Mesodermal cell (in vitro differentiated cells): ENCODE measurements around the gene SMKR1. TPM values are rescaled to one million over a fixed set of nuclear protein-coding genes. Genes with fewer than 3 reads are reported as not detected.

Experiments
- H3K27ac ChIP-seq: 2 replicates; pipeline ENCODE4 v1.7.0; 2013; ENCODE audit warnings: mild to moderate bottlenecking, low read depth, low read length, moderate library complexity; ENCODE audit not compliant: severe bottlenecking
- H3K36me3 ChIP-seq: 2 replicates; pipeline ENCODE4 v1.7.1; 2013; ENCODE audit warnings: mild to moderate bottlenecking, low read length, moderate library complexity; ENCODE audit not compliant: control insufficient read depth, insufficient read depth
- H3K4me1 ChIP-seq: one replicate; pipeline ENCODE4 v1.7.1; 2013; ENCODE audit warnings: mild to moderate bottlenecking, low read length; ENCODE audit not compliant: insufficient read depth, control insufficient read depth, poor library complexity, severe bottlenecking
- H3K4me3 ChIP-seq: 2 replicates; pipeline ENCODE4 v1.7.0; 2013; ENCODE audit warnings: low read length, control low read depth, mild to moderate bottlenecking; ENCODE audit not compliant: insufficient read depth, poor library complexity, severe bottlenecking; ENCODE audit errors: extremely low read depth
- H3K9me3 ChIP-seq: 2 replicates; pipeline ENCODE4 v1.7.1; 2013; ENCODE audit warnings: mild to moderate bottlenecking, low read length, moderate library complexity; ENCODE audit not compliant: control insufficient read depth
- WGBS, 2 experiments: methylation state at CpG; one replicate each; pipeline ENCODE4 v1.1.5; 2013; ENCODE audit warnings: missing lambda C conversion rate in 2 of 2; ENCODE audit not compliant: insufficient coverage in 2 of 2; 5-methylcytosine and 5-hydroxymethylcytosine counted together
- polyA plus RNA-seq, 2 experiments: library from polyadenylated mRNA; stranded (reverse); fragments of 50-300 nt; gene quantifications; one replicate each; pipeline ENCODE4 v1.2.3, GENCODE V29; 2013

The SMKR1 gene
- polyA plus RNA-seq (2013, experiment 1 of 2): not detected
- not detected for polyA plus RNA-seq (2013, experiment 2 of 2)

DNA sequence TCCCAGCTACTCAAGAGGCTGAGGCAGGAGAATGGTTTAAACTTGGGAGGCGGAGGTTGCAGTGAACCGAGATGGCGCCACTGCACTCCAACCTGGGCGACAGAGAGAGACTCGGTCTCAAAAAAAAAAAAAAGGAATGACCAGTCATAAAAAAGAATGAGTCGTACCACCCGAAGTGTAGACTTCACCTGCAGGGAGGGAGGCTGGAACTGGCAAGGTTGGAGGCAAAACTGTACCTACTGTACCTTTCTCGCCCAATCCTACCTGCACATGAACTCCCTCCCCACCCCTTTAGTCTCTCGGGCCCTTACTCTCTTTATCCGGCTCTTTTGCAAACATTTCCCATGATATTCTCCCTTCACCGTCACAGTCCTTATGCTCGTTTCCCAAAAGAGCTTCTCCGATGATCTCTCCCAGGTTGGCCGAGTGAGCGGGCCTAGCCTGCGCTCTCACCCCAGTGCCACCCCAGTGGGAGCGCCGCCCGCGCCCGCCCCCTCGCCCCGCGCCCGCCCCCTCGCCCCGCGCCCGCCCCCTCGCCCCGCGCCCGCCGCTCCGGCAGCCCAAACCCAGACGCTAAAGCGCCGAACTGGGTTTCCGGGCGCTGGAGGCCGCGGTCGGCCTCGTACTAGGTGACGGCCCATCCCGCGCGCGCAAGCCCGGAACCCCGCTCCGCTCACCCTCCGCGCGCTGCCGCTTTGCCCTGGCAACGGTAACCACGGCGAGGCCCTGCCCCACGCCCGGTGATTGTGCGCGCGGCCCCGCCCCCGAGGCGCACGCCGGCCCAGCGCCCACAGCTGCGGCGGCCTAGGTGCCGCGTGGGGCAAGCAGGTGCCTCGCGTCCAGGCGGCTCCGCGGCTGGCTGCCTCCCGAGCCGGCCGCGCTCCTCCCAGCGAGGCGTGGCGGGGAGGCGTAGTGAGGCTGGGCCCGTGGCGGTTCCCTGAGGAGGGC is at the start of gene SMKR1:
Gene SMKR1, plus strand, starts transcription at position 772 of the 948 bp plus-strand sequence. CDS start 294 bp downstream, outside the sequence.
- no peaks in the 10 kb centered on the region for H3K9me3 ChIP-seq

DNA sequence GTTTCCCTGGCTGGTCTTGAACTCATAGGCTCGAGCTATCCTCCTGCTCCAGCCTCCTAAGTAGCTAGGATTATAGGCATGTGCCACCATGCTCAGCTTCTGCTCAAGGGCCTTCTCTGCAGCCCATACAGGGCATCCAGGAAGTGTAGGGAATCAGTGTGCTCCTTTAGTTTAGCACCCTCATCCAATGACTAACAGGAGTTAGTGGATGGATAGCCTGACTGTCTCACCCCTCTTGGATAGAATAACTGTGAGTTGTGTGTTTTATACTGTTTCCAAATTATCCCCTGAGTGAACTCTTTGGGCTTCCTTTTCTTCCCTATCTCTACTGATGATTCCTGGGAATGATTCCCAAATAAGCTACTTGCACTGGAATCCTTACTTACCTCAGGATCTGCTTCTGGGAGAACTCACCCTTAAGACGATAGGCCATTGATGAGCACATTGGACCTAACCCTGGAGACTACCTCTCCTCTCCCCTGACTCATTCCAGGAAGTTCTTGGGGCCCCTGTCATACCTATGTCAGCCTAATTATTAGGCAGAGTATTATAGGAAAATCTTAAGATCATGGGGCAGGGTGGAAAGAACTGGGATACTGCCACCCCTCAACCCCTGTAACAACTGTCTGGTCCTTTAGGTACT is 49.6 kb upstream of the SMKR1 start:
- Histone ChIP-seq H3K36me3 (peaks cover 21% of the 10 kb centered on the region), H3K27ac (no peak overlapping the region), H3K4me1 (no peaks in the 10 kb centered on the region), H3K9me3 (peaks cover 8% of the 10 kb centered on the region), H3K4me3 (no peak overlapping the region)
- 70 to 100% methylated on average over 1 to 2 of the region's 2 CpGs for WGBS, 2 experiments

More for the DNA sequence above, at the start of gene SMKR1:
- Histone ChIP-seq H3K36me3 (no peaks in the 10 kb centered on the region), H3K27ac (no peak within 1 kb of the TSS), H3K4me3 (peak within 1 kb of the TSS; percentile 42), H3K4me1 (no peaks in the 10 kb centered on the region)
- 1 to 7% methylated on average over 45 to 46 of the region's 89 CpGs for WGBS, 2 experiments

DNA sequence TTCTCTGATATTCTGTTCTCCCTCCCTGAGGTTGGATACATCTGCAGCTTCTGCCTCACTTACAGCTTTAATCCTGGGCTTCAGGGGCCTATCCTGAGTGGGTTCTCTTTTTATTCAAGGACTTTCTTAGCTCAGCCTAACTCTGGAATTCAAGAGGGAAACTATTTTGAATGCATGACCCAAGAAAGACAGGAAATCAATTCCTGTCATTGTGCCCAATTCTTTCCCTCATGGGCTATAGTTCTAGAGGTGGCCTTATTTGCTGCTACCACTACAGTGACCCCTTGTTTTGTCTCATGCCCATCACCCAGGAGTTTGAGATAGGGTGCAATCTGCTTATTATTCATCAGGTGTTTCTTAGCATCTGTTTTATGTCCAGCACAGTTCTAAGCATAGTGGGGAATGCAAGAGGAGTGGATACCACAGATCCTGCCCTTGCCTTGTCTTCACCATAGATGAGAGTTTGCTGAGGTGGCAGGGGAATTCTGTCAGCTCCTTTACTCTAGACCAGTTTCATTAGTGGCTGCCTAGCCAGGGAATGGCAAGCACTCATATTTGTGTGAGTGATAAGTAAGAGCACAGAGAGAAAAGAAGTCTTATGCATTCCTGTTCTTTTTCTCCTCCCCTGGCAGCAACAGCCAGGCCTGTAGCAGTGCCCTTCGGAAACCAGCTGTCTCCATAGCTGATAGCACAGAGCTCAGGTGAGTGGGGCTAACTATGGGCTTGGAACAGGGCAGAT is 48.7 kb upstream of the SMKR1 start:
- Histone ChIP-seq H3K4me1 (no peaks in the 10 kb centered on the region), H3K27ac (no peak overlapping the region), H3K9me3 (no peaks in the 10 kb centered on the region), H3K36me3 (peaks cover 27% of the 10 kb centered on the region), H3K4me3 (no peak overlapping the region)
- WGBS, 2 experiments: no CpG with 5 or more reads among the region's 1 CpG

GRCh38 chr7:129454249-129454551 is 48.1 kb upstream of the SMKR1 start:
- Histone ChIP-seq H3K4me1 (no peaks in the 10 kb centered on the region), H3K9me3 (no peaks in the 10 kb centered on the region), H3K4me3 (no peak overlapping the region), H3K27ac (no peak overlapping the region), H3K36me3 (peaks cover 29% of the 10 kb centered on the region)
- 56% methylated on average over 4 of the region's 4 CpGs for WGBS, 2 experiments

GRCh38 chr7:129456421-129456820 is 45.9 kb upstream of the SMKR1 start:
- H3K4me1 ChIP-seq: no peaks in the 10 kb centered on the region
- no peaks in the 10 kb centered on the region for H3K9me3 ChIP-seq
- peaks cover 39% of the 10 kb centered on the region for H3K36me3 ChIP-seq
- H3K4me3 ChIP-seq: no peak overlapping the region
- H3K27ac ChIP-seq: no peak overlapping the region
- WGBS, 2 experiments: 99 to 100% methylated on average over 4 to 10 of the region's 10 CpGs

- Histone ChIP-seq H3K36me3 (peaks cover 43% of the 10 kb centered on the region), H3K9me3 (no peaks in the 10 kb centered on the region)
- WGBS, 2 experiments: 100% methylated on average over 1 of the region's 3 CpGs; no CpG with 5 or more reads in 1 of the 2 experiments
These were observed 45.2 kb upstream of the SMKR1 start for GRCh38 chr7:129457101-129457500.

GRCh38 chr7:129458171-129458570 is 44.2 kb upstream of the SMKR1 start:
- 93 to 97% methylated on average over 3 of the region's 5 CpGs for WGBS, 2 experiments
- Histone ChIP-seq H3K4me1 (no peaks in the 10 kb centered on the region), H3K36me3 (peaks cover 43% of the 10 kb centered on the region), H3K9me3 (no peaks in the 10 kb centered on the region), H3K27ac (no peak overlapping the region), H3K4me3 (no peak overlapping the region)

More at GRCh38 chr7:129457101-129457500, 45.2 kb upstream of the SMKR1 start:
- Histone ChIP-seq H3K27ac (no peak overlapping the region), H3K4me3 (no peak overlapping the region), H3K4me1 (no peaks in the 10 kb centered on the region)

GRCh38 chr7:129461809-129462208 is 40.5 kb upstream of the SMKR1 start:
- WGBS, 2 experiments: 94 to 100% methylated on average over 2 of the region's 2 CpGs
- H3K9me3 ChIP-seq: no peaks in the 10 kb centered on the region
- no peak overlapping the region for H3K4me3 ChIP-seq
- H3K27ac ChIP-seq: no peak overlapping the region
- H3K4me1 ChIP-seq: no peaks in the 10 kb centered on the region
- peaks cover 43% of the 10 kb centered on the region for H3K36me3 ChIP-seq

DNA sequence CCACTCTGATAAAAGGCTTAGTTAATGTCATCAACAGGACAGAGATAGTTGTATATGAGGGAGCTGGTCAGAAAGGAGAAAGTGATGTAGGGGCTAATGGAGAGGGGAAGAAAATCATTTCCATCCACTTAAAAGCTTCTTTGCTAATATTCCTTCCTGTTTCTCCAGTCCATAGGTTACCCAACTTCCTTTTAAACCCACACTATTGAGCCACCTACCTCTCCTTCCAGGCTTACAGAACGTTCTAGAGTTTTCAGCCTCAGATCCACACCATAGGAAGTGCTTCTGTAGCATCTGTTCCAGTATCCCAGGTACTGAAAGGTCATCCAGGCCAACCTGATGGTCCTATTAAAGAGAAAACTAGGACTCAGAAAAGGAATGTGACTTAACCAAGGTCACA is 39.9 kb upstream of the SMKR1 start:
- H3K4me3 ChIP-seq: no peak overlapping the region
- no peaks in the 10 kb centered on the region for H3K4me1 ChIP-seq
- H3K27ac ChIP-seq: no peak overlapping the region
- WGBS, 2 experiments: 80 to 91% methylated on average over 1 of the region's 1 CpG
- no peaks in the 10 kb centered on the region for H3K9me3 ChIP-seq
- H3K36me3 ChIP-seq: peaks cover 40% of the 10 kb centered on the region

GRCh38 chr7:129464194-129464593 is 38.1 kb upstream of the SMKR1 start:
- H3K36me3 ChIP-seq: peaks cover 30% of the 10 kb centered on the region
- no peaks in the 10 kb centered on the region for H3K4me1 ChIP-seq
- H3K27ac ChIP-seq: no peak overlapping the region
- whole genome bisulfite sequencing, 2 experiments: 91 to 92% methylated on average over 4 of the region's 4 CpGs
- no peaks in the 10 kb centered on the region for H3K9me3 ChIP-seq
- no peak overlapping the region for H3K4me3 ChIP-seq
